ENCODE results near the gene RPL7L1.

RPL7L1 gene

DNA sequence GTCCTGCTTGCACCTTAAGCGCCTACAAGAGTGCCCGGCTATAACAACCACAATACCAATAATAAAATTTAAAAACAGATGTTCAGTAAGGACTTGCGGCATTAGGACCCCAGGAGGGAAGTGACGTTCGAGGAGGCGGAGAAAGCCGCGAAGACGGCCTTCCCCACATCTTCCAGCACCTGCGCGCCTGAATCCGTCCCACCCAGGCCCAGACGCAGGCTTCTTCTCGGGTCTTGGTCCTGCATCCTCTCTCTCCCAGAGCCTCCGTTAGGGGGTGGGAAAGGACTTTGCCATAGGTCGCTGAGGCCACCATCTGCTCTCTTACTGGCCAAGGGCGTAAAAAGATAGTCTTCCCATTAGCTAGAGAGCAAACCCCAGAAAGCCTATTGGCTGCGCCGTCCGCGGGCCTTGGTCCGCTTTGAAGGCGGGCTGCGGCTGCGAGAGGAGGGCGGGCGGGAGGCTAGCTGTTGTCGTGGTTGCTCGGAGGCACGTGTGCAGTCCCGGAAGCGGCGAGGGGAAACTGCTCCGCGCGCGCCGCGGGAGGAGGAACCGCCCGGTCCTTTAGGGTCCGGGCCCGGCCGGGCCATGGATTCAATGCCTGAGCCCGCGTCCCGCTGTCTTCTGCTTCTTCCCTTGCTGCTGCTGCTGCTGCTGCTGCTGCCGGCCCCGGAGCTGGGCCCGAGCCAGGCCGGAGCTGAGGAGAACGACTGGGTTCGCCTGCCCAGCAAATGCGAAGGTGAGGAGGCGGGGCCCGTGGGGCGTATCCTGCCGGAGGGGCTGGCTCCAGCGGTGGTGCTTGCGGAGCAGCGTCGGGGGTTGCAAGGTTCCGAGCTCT lies 49.8 kb downstream of the RPL7L1 start, which contains the start of gene CNPY3:
CNPY3 (plus strand) TSS at position 495 of the 835 bp plus-strand sequence; CDS start at position 586, 91 bp downstream.
- peak within 1 kb of the TSS; percentile 96 for H3K27ac ChIP-seq (ENCODE audit: low read length)
- peaks cover 45% of the 10 kb centered on the region for H3K79me2 ChIP-seq (ENCODE audit: insufficient read depth, low read length)
- H3K36me3 ChIP-seq (ENCODE audit: insufficient read depth, low read length) = peaks cover 36% of the 10 kb centered on the region
- no peak for TF ChIP-seq EZH2 (IDR thresholded peaks at IDR 0.05; ENCODE audit: borderline replicate concordance, low read depth, low read length, severe bottlenecking)
- TF ChIP-seq, protein P1, sequence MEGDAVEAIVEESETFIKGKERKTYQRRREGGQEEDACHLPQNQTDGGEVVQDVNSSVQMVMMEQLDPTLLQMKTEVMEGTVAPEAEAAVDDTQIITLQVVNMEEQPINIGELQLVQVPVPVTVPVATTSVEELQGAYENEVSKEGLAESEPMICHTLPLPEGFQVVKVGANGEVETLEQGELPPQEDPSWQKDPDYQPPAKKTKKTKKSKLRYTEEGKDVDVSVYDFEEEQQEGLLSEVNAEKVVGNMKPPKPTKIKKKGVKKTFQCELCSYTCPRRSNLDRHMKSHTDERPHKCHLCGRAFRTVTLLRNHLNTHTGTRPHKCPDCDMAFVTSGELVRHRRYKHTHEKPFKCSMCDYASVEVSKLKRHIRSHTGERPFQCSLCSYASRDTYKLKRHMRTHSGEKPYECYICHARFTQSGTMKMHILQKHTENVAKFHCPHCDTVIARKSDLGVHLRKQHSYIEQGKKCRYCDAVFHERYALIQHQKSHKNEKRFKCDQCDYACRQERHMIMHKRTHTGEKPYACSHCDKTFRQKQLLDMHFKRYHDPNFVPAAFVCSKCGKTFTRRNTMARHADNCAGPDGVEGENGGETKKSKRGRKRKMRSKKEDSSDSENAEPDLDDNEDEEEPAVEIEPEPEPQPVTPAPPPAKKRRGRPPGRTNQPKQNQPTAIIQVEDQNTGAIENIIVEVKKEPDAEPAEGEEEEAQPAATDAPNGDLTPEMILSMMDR (IDR thresholded peaks at IDR 0.05; ENCODE audit: borderline replicate concordance, extremely low read depth, low read length, poor library complexity, severe bottlenecking) = no peak
- H3K4me1 ChIP-seq (ENCODE audit: insufficient read depth, low read length) = peaks cover 40% of the 10 kb centered on the region
- DNase-seq = peak; percentile 99
- peak; percentile 86 for ATAC-seq (ENCODE audit: insufficient read depth, low read depth)
- H3K9ac ChIP-seq (ENCODE audit: low read depth, low read length) = peak within 1 kb of the TSS; percentile 84
- peak within 1 kb of the TSS; percentile 87 for H3K4me2 ChIP-seq (ENCODE audit: insufficient read depth, low read length)
- peaks cover 28% of the 10 kb centered on the region for H4K20me1 ChIP-seq (ENCODE audit: insufficient read depth, low read length)
- peak within 1 kb of the TSS; percentile 84 to 97 for H3K4me3 ChIP-seq (ENCODE audit: low read depth in 1 of 2, low read length in 2 of 2)
- no peaks in the 10 kb centered on the region for H3K27me3 ChIP-seq (ENCODE audit: insufficient read depth, low read length, poor library complexity)
- H2AFZ ChIP-seq (ENCODE audit: low read depth, low read length) = peak within 1 kb of the TSS; percentile 80
- H3K9me3 ChIP-seq (ENCODE audit: insufficient read depth, low read length, severe bottlenecking) = no peaks in the 10 kb centered on the region

DNA sequence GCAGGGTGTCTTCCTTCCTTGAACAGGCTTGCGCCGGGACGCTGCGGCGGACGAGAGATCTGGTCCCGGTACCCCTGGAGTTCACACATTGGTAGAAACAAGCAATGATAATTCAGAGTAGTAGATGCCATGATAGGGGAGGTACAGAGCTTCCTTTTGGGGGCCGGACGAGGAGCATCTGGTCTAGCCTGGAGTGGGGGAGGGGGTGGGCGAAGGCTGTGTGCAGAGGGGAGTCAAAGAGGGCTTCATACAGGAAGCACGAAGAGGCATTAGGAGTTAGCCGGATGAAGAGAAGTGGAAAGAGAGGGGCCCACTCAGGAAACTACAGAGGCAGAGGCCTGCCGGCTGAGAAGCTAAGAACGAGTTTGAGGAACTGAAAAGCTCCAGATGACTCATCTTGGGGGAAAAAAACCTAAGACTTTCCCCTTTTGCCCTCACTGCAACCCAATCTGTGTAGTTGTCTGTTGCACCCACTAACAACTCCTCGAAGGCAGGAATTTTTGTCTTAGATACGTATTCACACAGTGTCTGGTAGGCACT lies 50.5 kb downstream of the RPL7L1 start:
- H4K20me1 ChIP-seq (ENCODE audit: insufficient read depth, low read length) = peaks cover 28% of the 10 kb centered on the region
- peak overlapping the region; percentile 84 to 97 for H3K4me3 ChIP-seq (ENCODE audit: low read depth in 1 of 2, low read length in 2 of 2)
- ATAC-seq (ENCODE audit: insufficient read depth, low read depth) (peak; percentile 56), DNase-seq (peak; percentile 87)
- peaks cover 42% of the 10 kb centered on the region for H3K36me3 ChIP-seq (ENCODE audit: insufficient read depth, low read length)
- peaks cover 40% of the 10 kb centered on the region for H3K4me1 ChIP-seq (ENCODE audit: insufficient read depth, low read length)
- H3K27me3 ChIP-seq (ENCODE audit: insufficient read depth, low read length, poor library complexity) = no peaks in the 10 kb centered on the region
- peak overlapping the region; percentile 96 for H3K27ac ChIP-seq (ENCODE audit: low read length)
- no peaks in the 10 kb centered on the region for H3K9me3 ChIP-seq (ENCODE audit: insufficient read depth, low read length, severe bottlenecking)
- peak overlapping the region; percentile 87 for H3K4me2 ChIP-seq (ENCODE audit: insufficient read depth, low read length)
- H3K9ac ChIP-seq (ENCODE audit: low read depth, low read length) = peak overlapping the region; percentile 84
- TF ChIP-seq, protein P1 (IDR thresholded peaks at IDR 0.05; ENCODE audit: borderline replicate concordance, extremely low read depth, low read length, poor library complexity, severe bottlenecking) = no peak
- TF ChIP-seq EZH2 (IDR thresholded peaks at IDR 0.05; ENCODE audit: borderline replicate concordance, low read depth, low read length, severe bottlenecking) = no peak
- H3K79me2 ChIP-seq (ENCODE audit: insufficient read depth, low read length) = peaks cover 51% of the 10 kb centered on the region
- H2AFZ ChIP-seq (ENCODE audit: low read depth, low read length) = peak overlapping the region; percentile 80

DNA sequence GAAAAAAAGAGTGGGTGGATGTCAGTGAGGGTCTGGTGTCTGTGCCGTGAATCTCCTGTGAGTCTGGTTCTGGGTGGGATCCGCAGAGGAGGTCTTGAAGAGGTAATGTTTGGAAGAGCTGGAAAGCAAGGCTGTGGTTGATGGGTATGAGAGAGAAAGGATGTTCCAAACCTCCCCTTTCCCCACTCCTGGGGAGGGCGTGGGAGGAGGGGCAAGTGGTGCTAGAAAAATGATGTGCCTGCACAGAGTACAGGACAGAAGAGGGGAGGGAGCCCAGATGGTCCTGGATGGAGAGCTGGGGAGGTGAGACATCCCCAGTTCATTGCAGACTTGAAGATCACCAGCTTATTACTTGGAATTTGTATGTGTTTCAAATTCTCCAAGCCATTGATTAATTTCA lies 53.0 kb downstream of the RPL7L1 start:
- H3K9me3 ChIP-seq (ENCODE audit: insufficient read depth, low read length, severe bottlenecking) = no peaks in the 10 kb centered on the region
- ATAC-seq (ENCODE audit: insufficient read depth, low read depth) (no peak), DNase-seq (no peak)
- no peak overlapping the region for H2AFZ ChIP-seq (ENCODE audit: low read depth, low read length)
- H3K9ac ChIP-seq (ENCODE audit: low read depth, low read length) = peak overlapping the region; percentile 15; the same call in 1 of the 2 replicates
- H3K4me3 ChIP-seq (ENCODE audit: low read depth in 1 of 2, low read length in 2 of 2) = 0 out of 4 replicates have a peak overlapping the region, but pooled peaks of 1 of the 2 experiments have one; percentile 14
- H3K4me2 ChIP-seq (ENCODE audit: insufficient read depth, low read length) = peak overlapping the region; percentile 41
- H3K36me3 ChIP-seq (ENCODE audit: insufficient read depth, low read length) = peaks cover 66% of the 10 kb centered on the region
- H3K27me3 ChIP-seq (ENCODE audit: insufficient read depth, low read length, poor library complexity) = no peaks in the 10 kb centered on the region
- H3K79me2 ChIP-seq (ENCODE audit: insufficient read depth, low read length) = peaks cover 65% of the 10 kb centered on the region
- TF ChIP-seq EZH2 (IDR thresholded peaks at IDR 0.05; ENCODE audit: borderline replicate concordance, low read depth, low read length, severe bottlenecking) = no peak
- TF ChIP-seq, protein P1 (IDR thresholded peaks at IDR 0.05; ENCODE audit: borderline replicate concordance, extremely low read depth, low read length, poor library complexity, severe bottlenecking) = no peak
- peak overlapping the region; percentile 25; the same call in 1 of the 2 replicates for H3K27ac ChIP-seq (ENCODE audit: low read length)
- peaks cover 40% of the 10 kb centered on the region for H3K4me1 ChIP-seq (ENCODE audit: insufficient read depth, low read length)
- H4K20me1 ChIP-seq (ENCODE audit: insufficient read depth, low read length) = peaks cover 34% of the 10 kb centered on the region
